Measurements from ENCODE around the gene NPSR1.

DNA sequence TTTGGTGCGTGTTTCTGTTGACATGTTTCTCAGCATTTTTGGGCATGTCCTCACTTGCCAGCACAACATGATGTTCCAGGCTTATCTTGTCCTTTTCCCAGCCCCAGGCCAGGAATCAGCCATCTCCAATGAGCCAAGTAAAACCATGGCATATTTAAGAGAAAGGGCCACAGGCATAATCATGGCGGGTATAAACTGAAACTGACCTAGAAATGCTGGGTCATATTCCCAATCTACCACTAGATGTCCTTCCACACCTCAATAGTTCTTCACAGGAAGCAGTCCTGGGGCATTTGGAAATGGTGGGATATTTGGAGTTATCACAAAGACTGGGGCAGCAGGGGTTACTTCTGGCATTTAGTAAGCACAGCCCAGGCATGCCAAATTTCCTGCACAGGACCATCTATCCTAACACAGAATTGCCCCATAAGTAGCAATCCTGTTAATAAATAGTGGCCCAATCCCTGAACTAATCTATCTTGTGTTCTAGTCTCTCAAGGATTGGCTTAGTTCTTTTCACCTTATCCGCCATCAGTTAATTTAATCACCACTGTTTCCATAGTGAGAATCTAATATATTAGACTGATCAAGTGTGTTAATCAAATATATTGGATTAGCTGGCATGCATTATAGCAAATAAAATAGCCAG lies 101.6 kb downstream of the NPSR1 start:
- TF ChIP-seq MAX (IDR thresholded peaks at IDR 0.05; ENCODE audit: low read depth, low read length) (no peak), CTCF (IDR thresholded peaks at IDR 0.05; ENCODE audit: low read depth, low read length) (peak; percentile 69), POLR2A (IDR thresholded peaks at IDR 0.05; ENCODE audit: extremely low read depth, insufficient read length) (no peak), MYC (IDR thresholded peaks at IDR 0.05; ENCODE audit: low read depth, low read length) (no peak)
